GM12892 (cell line): ENCODE measurements around the gene DKKL1.
"Not testable (repeated sequence)": the region's sequence is repeated elsewhere in the genome, so short reads cannot be mapped to it uniquely, and the experiment has no call there.

Source experiments
- DNase-seq: peaks from one replicate; pipeline ENCODE4 v3.0.0; 2011; ENCODE audit not compliant: insufficient read length
- FAIRE-seq: peaks from 2 replicates; lab custom pipeline; 2011; peaks lifted over from hg19 to GRCh38; lab: Jason Lieb, UNC
- POLR2A ChIP-seq: IDR thresholded peaks from 2 replicates; pipeline ENCODE4 v1.6.1; 2011; ENCODE audit warnings: low read depth, low read length, control low read depth
- POLR2AphosphoS5 ChIP-seq: IDR thresholded peaks from 2 replicates; pipeline ENCODE4 v1.6.1; 2011; ENCODE audit warnings: low read depth, low read length, control low read depth
- TAF1 ChIP-seq: IDR thresholded peaks from 2 replicates; pipeline ENCODE4 v1.6.1; 2011; ENCODE audit warnings: low read depth, mild to moderate bottlenecking, control low read depth, low read length, borderline replicate concordance

DKKL1 gene

GRCh38 chr19:49357186-49357585 lies 6.5 kb upstream of the DKKL1 start:
- TF ChIP-seq POLR2A = no peak
- TF ChIP-seq TAF1 = no peak
- no peak for TF ChIP-seq POLR2AphosphoS5
- DNase-seq = no peak
- no peak for FAIRE-seq

- TF ChIP-seq TAF1 (no peak), POLR2AphosphoS5 (no peak), POLR2A (no peak)
- DNase-seq = no peak
- FAIRE-seq = no peak
These were observed 3.5 kb upstream of the DKKL1 start for GRCh38 chr19:49359851-49360820.

- TF ChIP-seq POLR2AphosphoS5 = no peak
- no peak for TF ChIP-seq POLR2A
- no peak for TF ChIP-seq TAF1
- no peak for FAIRE-seq
- no peak for DNase-seq
These were observed 2.1 kb upstream of the DKKL1 start for GRCh38 chr19:49361438-49362047.

DNA sequence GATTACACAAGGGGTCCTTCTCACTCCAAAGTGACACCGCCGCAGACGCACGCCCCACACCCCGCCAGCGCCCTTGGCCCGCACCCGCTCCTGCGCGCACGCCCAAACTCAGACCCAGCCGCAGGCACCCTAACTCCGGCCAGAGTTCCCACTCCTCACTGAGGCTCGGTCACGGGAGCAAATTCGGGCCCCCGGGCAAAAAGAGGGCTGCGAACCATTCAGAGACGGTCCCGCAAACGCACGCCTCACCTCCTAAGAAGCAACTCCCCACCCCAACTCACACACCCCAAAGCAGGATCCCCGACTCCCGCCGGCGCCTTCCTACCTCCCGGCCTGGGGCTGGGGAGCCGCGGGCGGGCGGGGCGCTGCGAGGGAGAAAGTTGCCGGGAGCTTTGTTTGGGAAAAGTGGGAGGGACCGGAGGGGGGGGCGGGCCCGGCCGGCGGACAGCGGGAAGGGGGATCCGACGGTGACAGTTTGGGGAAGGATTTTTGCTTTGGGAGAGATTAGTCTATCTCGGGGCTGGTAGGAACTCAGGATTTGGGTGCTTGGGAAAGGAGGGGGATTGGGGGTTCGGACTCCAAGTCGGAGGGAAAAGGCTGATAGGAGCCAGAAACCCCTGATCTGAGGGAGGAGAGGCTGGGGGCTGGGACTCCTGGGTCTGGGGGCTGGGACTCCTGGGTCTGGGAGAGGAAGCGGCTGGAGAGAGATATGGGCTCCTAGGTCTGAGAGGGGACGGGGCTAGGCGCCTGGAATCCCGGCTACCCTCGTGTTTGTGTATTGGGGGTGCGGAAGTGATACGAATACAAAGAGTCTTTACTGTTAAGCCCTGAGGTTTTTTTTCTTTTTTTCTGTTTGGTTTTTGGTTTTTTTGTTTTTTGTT lies 1.4 kb upstream of the DKKL1 start, which contains the start of gene TEAD2:
Gene TEAD2 (minus strand): TSS at position 369 of the 881 bp plus-strand sequence. CDS start 2,341 bp downstream, outside the sequence.
- DNase-seq (no peak), FAIRE-seq (no peak)
- TF ChIP-seq TAF1 = no peak
- TF ChIP-seq POLR2A = no peak
- no peak for TF ChIP-seq POLR2AphosphoS5

DNA sequence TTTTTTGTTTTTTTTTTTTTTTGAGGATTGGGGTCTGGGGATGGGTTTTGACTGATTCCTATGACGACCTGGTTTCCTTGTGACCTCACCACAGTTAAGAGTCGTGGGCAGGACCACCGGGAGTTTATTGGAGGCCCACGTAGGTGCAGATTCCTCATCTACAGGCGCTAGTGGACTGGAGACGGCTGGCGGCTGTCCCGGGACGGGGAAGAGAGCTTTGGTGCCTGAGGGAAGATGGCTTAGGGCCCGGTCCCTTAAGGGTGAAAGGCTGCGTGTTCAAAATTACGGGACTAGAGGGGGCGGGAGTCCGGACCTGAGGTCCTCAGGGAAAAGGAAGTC lies 779 bp upstream of the DKKL1 start:
- FAIRE-seq (no peak), DNase-seq (no peak)
- TF ChIP-seq TAF1 (no peak), POLR2AphosphoS5 (no peak), POLR2A (no peak)

DNA sequence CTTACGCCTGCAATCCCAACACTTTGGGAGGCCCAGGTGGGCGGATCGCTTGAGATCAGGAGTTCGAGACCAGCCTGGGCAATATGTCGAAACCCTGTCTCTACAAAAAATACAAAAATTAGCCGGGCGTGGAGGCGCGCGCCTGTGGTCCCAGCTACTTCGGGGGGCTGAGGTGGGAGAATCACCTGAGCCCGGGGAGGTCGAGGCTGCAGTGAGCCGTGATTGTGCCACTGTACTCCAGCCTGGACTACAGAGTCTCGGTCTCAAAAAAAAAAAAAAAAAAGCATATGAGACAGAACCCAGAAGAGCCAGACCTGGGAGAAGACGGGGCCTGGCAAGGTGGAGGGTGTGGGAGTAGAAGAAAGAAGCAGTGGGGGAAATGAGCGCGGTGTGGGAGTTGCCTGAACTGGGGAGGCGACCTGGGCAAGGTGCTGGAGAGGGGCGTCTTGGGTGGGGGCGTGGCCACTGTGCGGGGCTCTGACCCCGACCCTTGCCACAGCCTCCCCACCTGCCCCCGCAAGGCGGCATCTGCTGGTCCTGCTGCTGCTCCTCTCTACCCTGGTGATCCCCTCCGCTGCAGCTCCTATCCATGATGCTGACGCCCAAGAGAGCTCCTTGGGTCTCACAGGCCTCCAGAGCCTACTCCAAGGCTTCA lies 533 bp downstream of the DKKL1 start:
- no peak for DNase-seq
- TF ChIP-seq POLR2A (no peak), POLR2AphosphoS5 (no peak), TAF1 (no peak)
- FAIRE-seq = no peak

DNA sequence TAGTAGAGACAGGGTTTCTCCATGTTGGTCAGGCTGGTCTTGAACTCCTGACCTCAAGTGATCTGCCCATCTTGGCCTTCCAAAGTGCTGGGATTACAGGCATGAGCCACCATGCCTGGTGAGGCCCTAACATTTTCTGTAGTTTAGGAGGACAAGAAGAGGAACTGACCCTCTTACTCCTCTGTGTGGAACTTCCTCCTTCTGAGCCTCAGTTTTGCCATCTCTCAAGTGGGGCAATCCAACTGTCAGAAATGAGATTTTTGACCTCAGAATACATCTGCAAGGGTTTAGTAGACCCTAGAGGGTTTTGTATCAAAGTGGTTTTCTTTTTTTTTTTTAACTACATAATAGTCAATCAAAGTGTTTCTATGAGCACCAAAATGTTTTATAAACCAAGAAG lies 2.4 kb downstream of the DKKL1 start:
- FAIRE-seq = no peak

GRCh38 chr19:49368711-49369358 lies 5.2 kb downstream of the DKKL1 start:
- TF ChIP-seq TAF1 = no peak
- no peak for DNase-seq
- FAIRE-seq = no peak

More for the DNA sequence above, 2.4 kb downstream of the DKKL1 start:
- no peak for DNase-seq
- TF ChIP-seq TAF1 (no peak), POLR2AphosphoS5 (no peak), POLR2A (no peak)

DNA sequence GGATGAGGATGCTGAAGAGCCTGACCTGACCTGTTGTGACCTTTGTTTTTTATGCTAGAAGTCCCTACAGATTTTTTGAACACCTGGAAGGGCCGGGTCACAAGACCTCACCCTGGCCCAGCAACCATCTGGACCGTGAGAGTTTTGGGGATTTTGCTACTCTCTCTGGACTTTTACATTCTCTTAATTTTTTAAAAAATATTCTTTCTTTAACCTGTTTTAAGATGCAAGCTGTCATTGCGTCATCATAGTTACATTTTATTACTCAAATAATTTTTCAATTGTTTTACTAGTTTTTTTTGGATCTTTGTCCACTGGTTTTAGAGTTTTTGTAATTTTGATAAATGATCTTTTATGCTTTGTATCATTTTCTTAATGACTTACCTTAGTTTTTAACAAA lies 7.5 kb downstream of the DKKL1 start:
- no peak for TF ChIP-seq POLR2AphosphoS5
- no peak for TF ChIP-seq POLR2A
- no peak for FAIRE-seq
- DNase-seq = no peak

- not testable (repeated sequence) for DNase-seq, FAIRE-seq
These were observed 9.5 kb downstream of the DKKL1 start for GRCh38 chr19:49373174-49373573.

- no peak for FAIRE-seq
These were observed 11.2 kb downstream of the DKKL1 start for GRCh38 chr19:49374665-49375434.

More at GRCh38 chr19:49374665-49375434, 11.2 kb downstream of the DKKL1 start:
- no peak for TF ChIP-seq POLR2A
- TF ChIP-seq TAF1 = no peak
- TF ChIP-seq POLR2AphosphoS5 = no peak
- DNase-seq = no peak
